ENCODE data around the gene BAG3.

- TF ChIP-seq CTCF (conservative IDR thresholded peaks at IDR 0.05): no peak
- no peak for TF ChIP-seq EZH2 (IDR thresholded peaks at IDR 0.05; ENCODE audit: low read depth)
Measured at GRCh38 chr10:119616882-119617570, 34.2 kb upstream of the BAG3 start.
